Measurements from ENCODE around the gene EIF3A.
"Not testable (repeated sequence)": the region's sequence is repeated elsewhere in the genome, so short reads cannot be mapped to it uniquely, and the experiment has no call there.

EIF3A gene

GRCh38 chr10:119098576-119098975, 18.0 kb upstream of the EIF3A start:
- DNase-seq = no peak

- not testable (repeated sequence) for DNase-seq
These were observed 16.2 kb upstream of the EIF3A start for GRCh38 chr10:119096641-119097415.

- no peak for DNase-seq
These were observed 15.0 kb upstream of the EIF3A start for GRCh38 chr10:119095640-119096039.

- no peak for DNase-seq
These were observed 10.4 kb upstream of the EIF3A start for GRCh38 chr10:119090968-119091367.

- DNase-seq = no peak
These were observed 9.6 kb upstream of the EIF3A start for GRCh38 chr10:119090026-119090795.

- no peak for DNase-seq
These were observed 6.8 kb upstream of the EIF3A start for GRCh38 chr10:119087271-119087882.

GRCh38 chr10:119084896-119085295, 4.3 kb upstream of the EIF3A start:
- DNase-seq = no peak

- DNase-seq = no peak
These were observed 757 bp downstream of the EIF3A start for GRCh38 chr10:119079599-119080520.

- no peak for DNase-seq
These were observed 2.0 kb downstream of the EIF3A start for GRCh38 chr10:119078422-119079179.

- DNase-seq = no peak
These were observed 7.0 kb downstream of the EIF3A start for GRCh38 chr10:119073584-119073983.

- DNase-seq = no peak
These were observed 10.0 kb downstream of the EIF3A start for GRCh38 chr10:119070395-119071165.

- no peak for DNase-seq
These were observed 18.7 kb downstream of the EIF3A start for GRCh38 chr10:119061926-119062325.

GRCh38 chr10:119061352-119061751, 19.3 kb downstream of the EIF3A start:
- no peak for DNase-seq

- DNase-seq = no peak
These were observed 20.5 kb downstream of the EIF3A start for GRCh38 chr10:119060107-119060506.

- DNase-seq = no peak
These were observed 21.1 kb downstream of the EIF3A start for GRCh38 chr10:119059557-119059956.

GRCh38 chr10:119058010-119058409, 22.6 kb downstream of the EIF3A start:
- no peak for DNase-seq

- no peak for DNase-seq
These were observed 25.1 kb downstream of the EIF3A start for GRCh38 chr10:119055472-119055871.

- no peak for DNase-seq
These were observed 28.8 kb downstream of the EIF3A start for GRCh38 chr10:119051775-119052174.

- DNase-seq = no peak
These were observed 30.8 kb downstream of the EIF3A start for GRCh38 chr10:119049777-119050176.

GRCh38 chr10:119049361-119049760, 31.3 kb downstream of the EIF3A start:
- DNase-seq = no peak

GRCh38 chr10:119045561-119045960, 35.1 kb downstream of the EIF3A start:
- no peak for DNase-seq
